CD4-positive, CD25-positive, alpha-beta regulatory T cell (primary cell): Measurements from ENCODE around the gene C13orf46. TPM values are rescaled to one million over a fixed set of nuclear protein-coding genes. Genes with fewer than 3 reads are reported as not detected.

Experiments
- ATAC-seq, 2 donors: fragments of 150-1000 bp; cut with Tn5 transposase; one replicate each; pipeline ENCODE4 v1.10.0; 2021; ENCODE audit warnings: low read depth in 2 of 2, moderate number of reproducible peaks in 2 of 2, moderate library complexity in 1 of 2
- DNase-seq, 3 donors: peaks; one replicate each; pipeline versions ENCODE4 v3.0.0 to v3.0.0-alpha.2; 2012 to 2022; ENCODE audit warnings: mixed read lengths in 1 of 3
- H3K27ac ChIP-seq: one replicate; pipeline ENCODE4 v1.7.0; 2013; ENCODE audit warnings: mild to moderate bottlenecking, low read length; ENCODE audit not compliant: insufficient read depth, poor library complexity, severe bottlenecking
- H3K27me3 ChIP-seq: one replicate; pipeline ENCODE4 v1.7.0; 2013; ENCODE audit warnings: low read length; ENCODE audit not compliant: control insufficient read depth, insufficient read depth
- H3K36me3 ChIP-seq: one replicate; pipeline ENCODE4 v1.7.0; 2013; ENCODE audit warnings: mild to moderate bottlenecking, low read length, moderate library complexity; ENCODE audit not compliant: control insufficient read depth, insufficient read depth
- H3K4me1 ChIP-seq: 2 replicates; pipeline ENCODE4 v1.7.0; 2013; ENCODE audit warnings: mild to moderate bottlenecking, low read length; ENCODE audit not compliant: insufficient read depth, control insufficient read depth, poor library complexity, severe bottlenecking
- H3K4me3 ChIP-seq: one replicate; pipeline ENCODE4 v1.7.0; 2013; ENCODE audit warnings: low read depth, mild to moderate bottlenecking, low read length, moderate library complexity
- H3K9me3 ChIP-seq, 2 experiments: 1 replicate in 1 of 2; 2 replicates in 1 of 2; pipeline ENCODE4 v1.7.0; 2013; ENCODE audit warnings: low read length in 2 of 2, mild to moderate bottlenecking in 1 of 2, moderate library complexity in 1 of 2; ENCODE audit not compliant: control insufficient read depth in 2 of 2
- H3K27ac Mint-ChIP-seq, 3 donors: one replicate each; pipeline ENCODE4 v1.8.0; 2020 to 2022; ENCODE audit warnings: mild to moderate bottlenecking in 3 of 3, mixed read lengths in 3 of 3, moderate library complexity in 2 of 3
- H3K27me3 Mint-ChIP-seq: one replicate; pipeline ENCODE4 v1.8.0; 2022; ENCODE audit warnings: mild to moderate bottlenecking, mixed read lengths
- H3K36me3 Mint-ChIP-seq: one replicate; pipeline ENCODE4 v1.8.0; 2020; ENCODE audit warnings: mixed read lengths
- H3K4me1 Mint-ChIP-seq, 4 donors: one replicate each; pipeline ENCODE4 v1.8.0; 2020 to 2022; ENCODE audit warnings: mixed read lengths in 4 of 4, mild to moderate bottlenecking in 1 of 4
- H3K4me3 Mint-ChIP-seq, 4 donors: one replicate each; pipeline ENCODE4 v1.8.0; 2020 to 2022; ENCODE audit warnings: mild to moderate bottlenecking in 4 of 4, mixed read lengths in 4 of 4, moderate library complexity in 3 of 4
- H3K9me3 Mint-ChIP-seq, 7 donors: one replicate each; pipeline ENCODE4 v1.8.0; 2020 to 2022; ENCODE audit warnings: mixed read lengths in 7 of 7, mild to moderate bottlenecking in 3 of 7, moderate library complexity in 2 of 7
- polyA plus RNA-seq, 4 donors: library from polyadenylated mRNA; unstranded; fragments of 300-500 nt; fragmentation: Illumina TruSeq; gene quantifications; one replicate each; pipeline ENCODE4 v1.2.3, GENCODE V29; 2021
- total RNA-seq: library from RNA; stranded (reverse); gene quantifications from one replicate; pipeline ENCODE4 v1.2.3, GENCODE V29; 2022

C13orf46 gene
- total and polyA plus RNA-seq, 5 donors from 2014 or later: 0.16 to 21.2 (median 0.55) TPM

- H3K27ac Mint-ChIP-seq: no peak overlapping the region
- Histone ChIP-seq H3K36me3 (peaks cover 2% of the 10 kb centered on the region), H3K4me1 (no peaks in the 10 kb centered on the region), H3K27ac (no peak overlapping the region), H3K4me3 (no peak overlapping the region), H3K9me3 (no peaks in the 10 kb centered on the region), H3K27me3 (no peaks in the 10 kb centered on the region)
- peaks cover 0 to 7% (median 1%) of the 10 kb centered on the region in 4 donors for H3K4me1 Mint-ChIP-seq
- peaks cover 9% of the 10 kb centered on the region for H3K36me3 Mint-ChIP-seq
- no peak overlapping the region for H3K4me3 Mint-ChIP-seq
- DNase-seq (no peak), ATAC-seq (no peak)
- H3K27me3 Mint-ChIP-seq: no peaks in the 10 kb centered on the region
- H3K9me3 Mint-ChIP-seq: peaks cover 0 to 2% (median 0%) of the 10 kb centered on the region in 7 donors
Observed at GRCh38 chr13:113965383-113965874, 8.4 kb downstream of the C13orf46 start.

- peaks cover 1% of the 10 kb centered on the region in 2 experiments for H3K9me3 ChIP-seq
- H3K9me3 Mint-ChIP-seq: peaks cover 0 to 4% (median 0%) of the 10 kb centered on the region in 7 donors
- DNase-seq (no peak), ATAC-seq (no peak)
- H3K27me3 ChIP-seq: no peaks in the 10 kb centered on the region
- peaks cover 2% of the 10 kb centered on the region for H3K36me3 ChIP-seq
- H3K27me3 Mint-ChIP-seq: no peaks in the 10 kb centered on the region
- no peak overlapping the region for H3K27ac ChIP-seq
- no peak overlapping the region for H3K27ac Mint-ChIP-seq
- no peak overlapping the region for H3K4me3 Mint-ChIP-seq
- H3K4me3 ChIP-seq: no peak overlapping the region
- no peaks in the 10 kb centered on the region for H3K4me1 ChIP-seq
- peaks cover 12% of the 10 kb centered on the region for H3K36me3 Mint-ChIP-seq
- H3K4me1 Mint-ChIP-seq: peaks cover 0 to 8% (median 1%) of the 10 kb centered on the region in 4 donors
Observed at GRCh38 chr13:113964251-113964995, 9.5 kb downstream of the C13orf46 start.

- ATAC-seq (no peak), DNase-seq (no peak)
- peaks cover 16% of the 10 kb centered on the region for H3K36me3 Mint-ChIP-seq
- Histone ChIP-seq H3K9me3 (peaks cover 2 to 8% of the 10 kb centered on the region in 2 experiments), H3K36me3 (no peaks in the 10 kb centered on the region), H3K27ac (no peak overlapping the region), H3K4me3 (no peak overlapping the region), H3K27me3 (no peaks in the 10 kb centered on the region), H3K4me1 (no peaks in the 10 kb centered on the region)
- no peaks in the 10 kb centered on the region for H3K27me3 Mint-ChIP-seq
- H3K9me3 Mint-ChIP-seq: peaks cover 0 to 7% (median 0%) of the 10 kb centered on the region in 7 donors
- H3K27ac Mint-ChIP-seq: no peak overlapping the region
- H3K4me3 Mint-ChIP-seq: no peak overlapping the region
- peaks cover 0 to 9% (median 2%) of the 10 kb centered on the region in 4 donors for H3K4me1 Mint-ChIP-seq
Observed at GRCh38 chr13:113963376-113963775, 10.5 kb downstream of the C13orf46 start.

- H3K4me3 Mint-ChIP-seq: no peak overlapping the region
- no peaks in the 10 kb centered on the region for H3K27me3 ChIP-seq
- no peaks in the 10 kb centered on the region for H3K4me1 ChIP-seq
- ATAC-seq: no peak
- H3K4me1 Mint-ChIP-seq: peaks cover 0 to 8% (median 2%) of the 10 kb centered on the region in 4 donors
- H3K9me3 Mint-ChIP-seq: peaks cover 0 to 10% (median 0%) of the 10 kb centered on the region in 7 donors
- H3K27me3 Mint-ChIP-seq: no peaks in the 10 kb centered on the region
- peaks cover 2 to 8% of the 10 kb centered on the region in 2 experiments for H3K9me3 ChIP-seq
- no peak for DNase-seq
- H3K36me3 ChIP-seq: no peaks in the 10 kb centered on the region
- peaks cover 18% of the 10 kb centered on the region for H3K36me3 Mint-ChIP-seq
- H3K27ac ChIP-seq: no peak overlapping the region
- no peak overlapping the region for H3K4me3 ChIP-seq
- H3K27ac Mint-ChIP-seq: peak overlapping the region in 1 of 3 donors; percentile 64
Observed at GRCh38 chr13:113962975-113963374, 10.9 kb downstream of the C13orf46 start.

GRCh38 chr13:113962386-113962785 lies 11.5 kb downstream of the C13orf46 start:
- peaks cover 2 to 8% of the 10 kb centered on the region in 2 experiments for H3K9me3 ChIP-seq
- H3K4me3 ChIP-seq: no peak overlapping the region
- no peak overlapping the region for H3K27ac ChIP-seq
- DNase-seq: no peak
- no peaks in the 10 kb centered on the region for H3K4me1 ChIP-seq
- Mint-ChIP-seq H3K27ac (peak overlapping the region in 1 of 3 donors; percentile 64), H3K36me3 (peaks cover 18% of the 10 kb centered on the region), H3K4me3 (no peak overlapping the region), H3K9me3 (peaks cover 0 to 10% (median 0%) of the 10 kb centered on the region in 7 donors), H3K27me3 (no peaks in the 10 kb centered on the region), H3K4me1 (peaks cover 0 to 11% (median 2%) of the 10 kb centered on the region in 4 donors)
- no peak for ATAC-seq
- H3K36me3 ChIP-seq: no peaks in the 10 kb centered on the region
- H3K27me3 ChIP-seq: no peaks in the 10 kb centered on the region

- no peak overlapping the region for H3K4me3 ChIP-seq
- no peak for ATAC-seq
- H3K4me3 Mint-ChIP-seq: no peak overlapping the region
Observed at GRCh38 chr13:113960276-113960948, 13.5 kb downstream of the C13orf46 start.

GRCh38 chr13:113959198-113959597 lies 14.7 kb downstream of the C13orf46 start:
- no peak overlapping the region for H3K27ac ChIP-seq
- no peaks in the 10 kb centered on the region for H3K4me1 ChIP-seq
- ATAC-seq (no peak), DNase-seq (no peak)
- H3K4me1 Mint-ChIP-seq: peaks cover 0 to 11% (median 2%) of the 10 kb centered on the region in 4 donors
- H3K4me3 ChIP-seq: no peak overlapping the region
- H3K27ac Mint-ChIP-seq: peak overlapping the region in 1 of 3 donors; percentile 29
- peaks cover 27% of the 10 kb centered on the region for H3K36me3 Mint-ChIP-seq
- peaks cover 14% of the 10 kb centered on the region for H3K36me3 ChIP-seq
- H3K27me3 ChIP-seq: no peaks in the 10 kb centered on the region
- no peaks in the 10 kb centered on the region for H3K27me3 Mint-ChIP-seq
- H3K4me3 Mint-ChIP-seq: peak overlapping the region in 1 of 4 donors; percentile 29
- peaks cover 0 to 15% (median 0%) of the 10 kb centered on the region in 7 donors for H3K9me3 Mint-ChIP-seq
- peaks cover 2 to 8% of the 10 kb centered on the region in 2 experiments for H3K9me3 ChIP-seq

More at GRCh38 chr13:113960276-113960948, 13.5 kb downstream of the C13orf46 start:
- DNase-seq: no peak
- peak overlapping the region in 2 of 3 donors; percentile 60 to 68 for H3K27ac Mint-ChIP-seq
- Histone ChIP-seq H3K27ac (no peak overlapping the region), H3K4me1 (no peaks in the 10 kb centered on the region), H3K36me3 (peaks cover 6% of the 10 kb centered on the region), H3K27me3 (no peaks in the 10 kb centered on the region), H3K9me3 (peaks cover 2 to 8% of the 10 kb centered on the region in 2 experiments)
- H3K4me1 Mint-ChIP-seq: peaks cover 0 to 11% (median 2%) of the 10 kb centered on the region in 4 donors
- H3K36me3 Mint-ChIP-seq: peaks cover 27% of the 10 kb centered on the region
- no peaks in the 10 kb centered on the region for H3K27me3 Mint-ChIP-seq
- peaks cover 0 to 15% (median 0%) of the 10 kb centered on the region in 7 donors for H3K9me3 Mint-ChIP-seq
